NB4 (cell line): ENCODE results near the gene NDUFB5.
A peak's percentile ranks its signal among the peaks of the same experiment; 100 is the strongest.

Source experiments
- DNase-seq: peaks from one replicate; pipeline ENCODE4 v3.0.0; 2010; ENCODE audit warnings: low read depth
- H3K4me3 ChIP-seq: one replicate; pipeline ENCODE4 v1.5.1; 2011; ENCODE audit warnings: mild to moderate bottlenecking, low read depth, low read length, moderate library complexity
- CTCF ChIP-seq: IDR thresholded peaks from one replicate; pipeline ENCODE4 v1.5.1; 2012; ENCODE audit warnings: low read depth, low read length
- MAX ChIP-seq: IDR thresholded peaks from 2 replicates; pipeline ENCODE4 v1.6.1; 2011; ENCODE audit warnings: low read depth, low read length
- MYC ChIP-seq: IDR thresholded peaks from 2 replicates; pipeline ENCODE4 v1.6.1; 2011; ENCODE audit warnings: low read depth, low read length
- POLR2A ChIP-seq: IDR thresholded peaks from 2 replicates; pipeline ENCODE4 v1.6.1; 2011; ENCODE audit warnings: mild to moderate bottlenecking; ENCODE audit not compliant: insufficient read length; ENCODE audit errors: extremely low read depth

NDUFB5 gene

GRCh38 chr3:179599531-179599930 is 5.1 kb upstream of the NDUFB5 start:
- DNase-seq, result no peak
- H3K4me3 ChIP-seq, result no peak overlapping the region
- TF ChIP-seq MYC (no peak), MAX (no peak), CTCF (no peak), POLR2A (no peak)

- peak; percentile 44 for DNase-seq
- TF ChIP-seq CTCF (no peak), MYC (no peak), MAX (no peak), POLR2A (no peak)
- peak overlapping the region; percentile 97 for H3K4me3 ChIP-seq
Observed at GRCh38 chr3:179603321-179603720, 1.3 kb upstream of the NDUFB5 start.

GRCh38 chr3:179603831-179604230 is 763 bp upstream of the NDUFB5 start:
- TF ChIP-seq CTCF (no peak), MAX (no peak), MYC (no peak), POLR2A (no peak)
- no peak for DNase-seq
- H3K4me3 ChIP-seq, result peak overlapping the region; percentile 97

- H3K4me3 ChIP-seq, result no peak overlapping the region
- DNase-seq, result peak; percentile 24
- TF ChIP-seq CTCF (no peak), MYC (no peak)
Observed at GRCh38 chr3:179606534-179607085, 2.0 kb downstream of the NDUFB5 start.

- DNase-seq, result no peak
- no peak overlapping the region for H3K4me3 ChIP-seq
- TF ChIP-seq MAX, result no peak
- TF ChIP-seq MYC, result no peak
- no peak for TF ChIP-seq POLR2A
- no peak for TF ChIP-seq CTCF
Observed at GRCh38 chr3:179608931-179609720, 4.5 kb downstream of the NDUFB5 start.

GRCh38 chr3:179610066-179610465 is 5.5 kb downstream of the NDUFB5 start:
- no peak for TF ChIP-seq MYC
- no peak for TF ChIP-seq CTCF
- no peak for TF ChIP-seq MAX
- no peak for TF ChIP-seq POLR2A
- DNase-seq, result no peak
- no peak overlapping the region for H3K4me3 ChIP-seq
